ENCODE measurements around the gene AFMID.
A peak's percentile ranks its signal among the peaks of the same experiment; 100 is the strongest.
"Not testable (repeated sequence)": the region's sequence is repeated elsewhere in the genome, so short reads cannot be mapped to it uniquely, and the experiment has no call there.

Gene AFMID

DNA sequence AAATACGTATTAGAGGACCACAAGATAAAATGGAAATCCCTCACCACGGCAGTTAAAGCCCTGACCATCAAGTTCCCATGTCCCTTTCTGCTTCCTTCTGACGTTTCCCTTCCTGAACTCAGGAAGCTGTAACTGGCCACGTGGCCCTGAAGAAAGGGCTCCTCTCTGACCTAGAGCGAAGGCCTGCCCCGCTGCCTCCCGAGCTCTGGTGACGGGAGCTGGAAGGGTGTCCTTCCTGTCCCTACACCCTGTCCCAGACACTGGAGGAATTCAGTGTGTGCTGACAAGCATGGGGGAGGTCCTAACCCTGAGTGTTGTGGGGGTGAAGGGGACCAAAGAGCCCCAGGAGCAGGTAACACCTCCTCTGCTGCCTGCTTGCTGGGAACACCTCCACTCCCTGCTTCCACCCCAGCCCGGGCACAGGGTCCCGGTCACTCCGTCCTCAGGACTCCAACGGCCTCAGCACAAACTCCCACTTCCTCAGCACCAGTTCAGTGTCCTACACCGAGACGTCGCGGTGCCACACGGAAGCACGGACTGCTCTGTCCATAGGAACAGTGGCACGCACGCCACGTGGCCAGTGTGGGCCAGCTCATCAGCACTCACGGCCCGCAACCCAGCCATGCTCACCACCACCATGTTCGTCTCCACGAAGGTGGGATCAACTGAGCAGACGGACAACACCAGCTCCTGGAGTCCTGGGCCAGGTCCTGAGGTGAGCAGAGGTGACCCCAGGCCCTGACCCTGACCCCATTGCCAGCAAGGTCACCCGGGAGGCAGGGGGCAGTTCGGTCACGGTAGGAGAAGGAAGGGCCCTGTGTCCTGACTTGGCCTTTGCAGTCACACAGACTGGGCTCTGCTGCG, 61.1 kb downstream of the AFMID start:
- in situ Hi-C loops (cut with HindIII; ENCODE audit: low pct_ligation_motif_present, low pct_unique_long_range_greater_than_20kb, low sequenced_read_pairs), result no loop called here
- DNase-seq, result no peak

DNA sequence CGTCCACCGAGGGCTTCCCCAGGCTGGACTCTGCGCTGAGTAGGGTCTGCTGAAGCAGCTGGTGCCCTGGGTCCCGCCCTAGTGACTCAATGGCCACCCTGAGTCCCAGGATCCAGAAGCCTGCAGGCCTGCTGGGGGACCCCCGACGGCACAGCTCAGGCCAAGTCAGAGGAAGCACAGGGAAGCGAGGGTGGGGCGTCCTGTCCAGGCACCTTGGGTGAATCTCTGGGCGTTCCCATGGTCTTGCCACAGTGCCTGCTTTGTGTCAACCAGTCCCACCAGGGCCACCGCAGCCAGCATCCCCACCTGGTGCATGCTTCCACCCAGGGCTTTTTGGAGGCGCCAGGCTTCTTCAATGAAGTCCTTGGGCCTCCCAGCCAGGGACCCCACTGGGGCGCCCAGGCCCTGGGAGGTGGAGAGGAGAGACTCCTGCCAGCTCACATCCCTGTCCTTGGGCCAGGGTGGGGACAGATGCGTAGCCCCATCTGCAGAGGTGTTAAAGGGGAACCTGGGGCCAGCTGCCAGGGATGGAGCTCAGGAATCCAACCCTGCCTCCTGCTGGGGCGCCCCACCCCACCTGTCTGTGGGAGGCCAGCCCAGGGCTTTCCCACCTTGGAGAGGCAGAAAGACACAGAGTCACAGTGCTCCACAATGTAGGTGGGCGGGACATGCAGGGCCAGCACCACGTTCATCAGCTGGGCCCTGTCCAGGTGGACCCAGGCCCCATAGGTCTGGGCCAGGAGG, 62.1 kb downstream of the AFMID start:
- in situ Hi-C loops (cut with HindIII; ENCODE audit: low pct_ligation_motif_present, low pct_unique_long_range_greater_than_20kb, low sequenced_read_pairs), result no loop called here

DNA sequence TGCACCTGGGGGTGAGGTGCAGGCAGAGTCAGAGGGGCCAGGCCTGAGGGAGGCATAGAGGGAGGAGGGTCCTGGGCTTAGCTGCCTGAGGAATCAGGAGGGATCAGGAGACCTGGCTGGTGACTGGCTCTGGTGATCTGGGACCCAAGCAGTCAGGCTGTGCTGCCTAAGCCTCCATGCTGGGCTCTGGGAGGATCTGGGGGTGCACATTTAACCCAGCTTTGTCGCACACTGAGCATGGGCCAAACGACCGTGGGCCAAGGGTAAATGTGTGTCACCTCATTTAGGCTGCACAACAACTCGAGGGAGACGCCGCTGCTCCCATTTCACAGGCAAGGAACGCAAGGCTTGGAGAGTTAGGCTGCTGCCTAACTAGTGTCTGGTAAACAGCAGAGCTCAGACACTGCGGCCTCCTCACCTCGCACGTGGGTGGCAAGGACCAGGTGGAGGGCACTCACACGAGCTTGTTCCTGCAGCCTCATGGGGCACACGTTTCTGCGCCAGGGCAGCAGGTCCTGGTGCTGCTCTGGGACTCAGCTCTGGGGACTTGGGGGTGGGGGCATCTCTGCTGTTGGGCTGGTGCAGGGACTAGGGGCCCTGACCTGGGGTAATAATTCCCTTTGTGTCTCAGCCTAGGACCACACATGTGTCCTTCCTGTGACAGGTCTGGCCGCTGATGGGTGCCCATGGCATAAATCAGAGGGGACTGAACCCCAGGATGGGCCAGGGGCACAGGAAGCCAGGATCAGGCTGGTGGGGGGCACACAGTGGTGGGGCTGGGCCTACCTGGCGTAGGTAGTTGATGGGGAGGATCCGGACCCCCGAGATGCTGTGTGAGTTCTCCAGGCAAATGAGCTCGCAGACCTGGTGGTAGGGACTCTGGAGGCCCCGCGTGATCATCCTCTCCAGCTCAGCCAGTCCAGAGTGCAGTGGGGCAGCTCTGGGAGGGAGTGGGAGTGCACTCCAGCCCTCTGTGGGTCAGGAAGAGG, 63.0 kb downstream of the AFMID start:
- DNase-seq, result no peak
- in situ Hi-C loops (cut with HindIII; ENCODE audit: low pct_ligation_motif_present, low pct_unique_long_range_greater_than_20kb, low sequenced_read_pairs), result no loop called here

More for the DNA sequence above, 62.1 kb downstream of the AFMID start:
- no peak for DNase-seq

DNA sequence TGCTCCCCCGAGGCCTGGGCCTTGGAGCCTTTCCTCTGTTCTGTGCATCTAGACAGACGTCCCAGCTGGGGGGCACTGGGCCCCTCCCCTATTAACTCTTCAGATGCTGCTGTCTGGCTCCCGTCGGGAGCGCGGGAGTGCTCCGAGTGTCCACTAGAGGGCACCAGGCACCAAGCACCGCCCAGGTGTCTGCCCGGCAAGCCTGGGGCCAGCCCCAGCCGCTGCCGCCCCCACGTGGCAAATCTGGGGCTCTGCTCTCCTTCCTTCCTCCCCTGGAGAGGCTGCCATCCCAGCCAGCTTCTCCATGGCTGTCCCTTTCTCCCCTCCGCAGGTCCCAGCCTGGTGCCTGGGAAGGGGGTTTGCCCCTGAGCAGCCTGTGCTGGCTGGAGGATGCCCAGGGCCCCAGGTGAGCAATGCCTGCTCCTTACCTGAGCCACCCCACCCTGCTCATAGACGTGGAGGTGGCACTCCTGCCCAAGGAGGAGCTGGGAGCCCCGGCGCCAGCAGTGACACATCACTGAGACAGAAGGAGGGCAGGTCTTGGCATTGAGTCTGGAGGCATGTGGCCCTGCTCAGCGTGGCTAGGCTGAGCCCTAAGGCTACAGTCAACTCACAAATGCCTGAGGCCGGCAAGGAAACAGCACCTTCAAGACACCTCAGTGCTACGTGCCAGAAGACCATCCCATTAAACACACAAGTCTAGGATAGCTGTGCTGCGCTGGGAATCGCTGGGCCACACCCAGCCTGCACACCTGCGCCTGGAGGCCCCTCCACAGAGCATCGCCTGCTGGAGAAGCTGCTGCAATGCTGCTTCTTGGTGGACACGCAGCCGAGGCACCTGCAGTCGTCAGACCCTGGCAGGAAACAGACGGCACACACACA, 64.0 kb downstream of the AFMID start:
- in situ Hi-C loops (cut with HindIII; ENCODE audit: low pct_ligation_motif_present, low pct_unique_long_range_greater_than_20kb, low sequenced_read_pairs), result no loop called here
- peak; percentile 86 for DNase-seq

DNA sequence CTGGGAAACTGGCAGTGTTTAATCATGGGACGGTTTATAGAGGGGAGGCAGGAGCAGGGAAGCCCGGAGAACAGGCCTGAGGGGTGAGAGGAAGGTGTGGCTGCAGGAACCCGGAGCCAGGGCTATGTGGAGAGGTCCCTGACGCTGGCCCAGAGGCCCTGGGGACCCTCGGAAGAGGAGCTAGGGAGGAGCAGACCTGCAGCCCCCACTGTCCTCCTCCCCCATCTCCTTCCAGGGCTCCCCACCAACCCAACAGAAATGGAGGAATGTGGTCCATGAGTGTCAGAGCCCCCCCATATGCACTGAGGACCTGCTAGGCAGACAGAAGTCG, 64.6 kb downstream of the AFMID start:
- in situ Hi-C loops (cut with HindIII; ENCODE audit: low pct_ligation_motif_present, low pct_unique_long_range_greater_than_20kb, low sequenced_read_pairs), result no loop called here
- no peak for DNase-seq

DNA sequence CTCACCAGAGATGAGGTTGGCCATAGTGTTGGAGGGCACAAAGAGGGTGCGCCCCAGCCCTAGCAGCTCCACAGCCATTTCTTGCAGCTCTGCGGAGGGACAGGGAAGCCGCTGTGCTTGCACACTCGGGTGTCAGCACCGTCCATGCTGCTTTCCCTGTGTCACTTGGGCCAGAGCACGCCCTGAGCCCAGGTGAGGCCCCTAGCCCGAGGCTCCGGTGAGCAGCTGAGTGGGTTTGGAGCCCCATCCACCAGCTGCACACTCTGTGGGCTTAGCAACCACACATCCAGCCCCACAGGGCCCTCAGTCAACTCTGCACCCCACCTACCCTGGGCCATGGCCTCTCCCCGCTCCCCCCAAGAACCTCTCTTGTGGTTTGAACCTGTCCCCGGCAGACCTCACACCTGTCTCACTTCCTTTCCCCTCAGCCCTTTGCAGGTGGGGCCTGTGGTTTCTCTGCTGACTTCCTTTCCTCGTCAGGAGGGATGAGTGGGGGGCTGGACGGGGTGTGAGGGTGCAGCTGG, 65.0 kb downstream of the AFMID start:
- in situ Hi-C loops (cut with HindIII; ENCODE audit: low pct_ligation_motif_present, low pct_unique_long_range_greater_than_20kb, low sequenced_read_pairs), result no loop called here
- DNase-seq, result no peak

GRCh38 chr17:78252701-78253635, 65.8 kb downstream of the AFMID start:
- in situ Hi-C loops (cut with HindIII; ENCODE audit: low pct_ligation_motif_present, low pct_unique_long_range_greater_than_20kb, low sequenced_read_pairs), result no loop called here
- no peak for DNase-seq

DNA sequence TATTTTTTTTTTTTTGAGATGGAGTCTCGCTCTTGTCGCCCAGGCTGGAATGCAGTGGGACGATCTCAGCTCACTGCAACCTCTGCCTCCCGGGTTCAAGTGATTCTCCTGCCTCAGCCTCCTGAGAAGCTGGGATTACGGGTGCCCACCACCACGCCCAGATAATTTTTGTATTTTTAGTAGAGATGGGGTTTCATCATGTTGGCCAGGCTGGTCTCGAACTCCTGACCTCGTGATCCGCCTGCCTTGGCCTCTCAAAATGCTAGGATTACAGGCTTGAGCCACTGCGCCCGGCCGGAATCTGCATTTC, 66.4 kb downstream of the AFMID start:
- DNase-seq; in situ Hi-C loops (cut with HindIII; ENCODE audit: low pct_ligation_motif_present, low pct_unique_long_range_greater_than_20kb, low sequenced_read_pairs): not testable (repeated sequence)

DNA sequence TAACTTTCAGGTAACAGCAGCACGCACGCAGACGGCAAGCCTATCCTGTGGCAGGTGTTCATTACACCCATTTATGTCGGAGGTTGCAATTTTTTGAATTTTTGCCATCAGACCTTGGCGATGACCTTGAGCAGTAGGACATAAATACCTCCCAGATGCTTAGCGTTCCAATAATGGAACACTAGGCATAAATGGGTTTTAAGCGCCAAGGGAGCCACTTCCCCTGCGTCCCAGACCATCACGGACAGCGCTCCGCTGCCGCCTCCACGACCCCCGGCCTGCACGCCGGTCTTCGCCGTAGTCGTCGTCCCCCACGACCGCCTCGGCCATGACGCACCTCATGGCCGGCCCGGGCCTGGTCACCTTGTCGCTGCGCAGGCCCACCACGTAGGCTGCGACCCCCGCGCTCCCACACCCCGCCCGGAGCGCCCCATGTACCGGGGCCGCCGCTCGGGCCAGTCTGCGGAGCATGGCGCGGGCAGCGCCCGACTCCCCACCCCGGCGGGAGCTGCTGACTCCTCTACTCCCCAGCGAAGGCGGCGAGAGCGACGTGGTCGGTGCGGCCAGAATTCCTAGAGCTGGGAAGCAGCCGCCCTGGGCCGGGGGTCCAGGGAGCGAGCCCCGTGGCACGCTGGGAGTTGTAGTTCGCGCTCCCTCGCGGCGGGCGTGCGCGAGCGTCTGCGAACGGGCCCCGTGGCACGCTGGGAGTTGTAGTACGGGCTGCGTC, 66.9 kb downstream of the AFMID start:
- in situ Hi-C loops (cut with HindIII; ENCODE audit: low pct_ligation_motif_present, low pct_unique_long_range_greater_than_20kb, low sequenced_read_pairs), result no loop called here
- peak; percentile 84 for DNase-seq

- DNase-seq, result no peak
- in situ Hi-C loops (cut with HindIII; ENCODE audit: low pct_ligation_motif_present, low pct_unique_long_range_greater_than_20kb, low sequenced_read_pairs), result no loop called here
These were observed 68.0 kb downstream of the AFMID start for GRCh38 chr17:78255029-78255656.

- DNase-seq, result no peak
- in situ Hi-C loops (cut with HindIII; ENCODE audit: low pct_ligation_motif_present, low pct_unique_long_range_greater_than_20kb, low sequenced_read_pairs), result no loop called here
These were observed 69.0 kb downstream of the AFMID start for GRCh38 chr17:78255953-78256706.

GRCh38 chr17:78256707-78257591, 69.8 kb downstream of the AFMID start:
- in situ Hi-C loops (cut with HindIII; ENCODE audit: low pct_ligation_motif_present, low pct_unique_long_range_greater_than_20kb, low sequenced_read_pairs), result no loop called here
- no peak for DNase-seq

All from ACHN (cell line).